Suprapubic skin (tissue), 3 donors: ENCODE results near the gene P2RY13.

Source experiments
- CTCF ChIP-seq, 2 donors: fragments of 200-600 bp in 1 of 2; fragments of 450-650 bp in 1 of 2; sonication (generic) in 1 of 2; IDR thresholded peaks; one replicate each; pipeline ENCODE4 v1.5.1; 2016 to 2019; ENCODE audit warnings: antibody characterized with exemption in 2 of 2, mild to moderate bottlenecking in 1 of 2, moderate library complexity in 1 of 2
- EP300 ChIP-seq: sonication (generic); formaldehyde crosslinking; IDR thresholded peaks from one replicate; pipeline ENCODE4 v1.6.1; 2017; ENCODE audit warnings: antibody characterized with exemption

GRCh38 chr3:151307583-151308488, 21.5 kb downstream of the P2RY13 start:
- TF ChIP-seq CTCF (IDR thresholded peaks at IDR 0.05), result no peak
- TF ChIP-seq EP300, result no peak
